Neuron (in vitro differentiated cells): ENCODE measurements around the gene ME3.

ENCODE experiments used
- H2AFZ ChIP-seq: one replicate; pipeline ENCODE4 v1.6.1; 2013; ENCODE audit warnings: low read depth, mild to moderate bottlenecking, inconsistent platforms, low read length, moderate library complexity
- H3K27me3 ChIP-seq: one replicate; pipeline ENCODE4 v1.6.1; 2013; ENCODE audit warnings: low read length; ENCODE audit not compliant: insufficient read depth
- H3K36me3 ChIP-seq: one replicate; pipeline ENCODE4 v1.6.1; 2013; ENCODE audit warnings: low read length; ENCODE audit not compliant: insufficient read depth
- H3K4me1 ChIP-seq: one replicate; pipeline ENCODE4 v1.6.1; 2013; ENCODE audit warnings: low read length; ENCODE audit not compliant: insufficient read depth
- H3K4me3 ChIP-seq: 2 replicates; pipeline ENCODE4 v1.5.1; 2013; ENCODE audit warnings: mild to moderate bottlenecking, low read length, moderate library complexity
- H3K9me3 ChIP-seq: one replicate; pipeline ENCODE4 v1.6.1; 2013; ENCODE audit warnings: low read length

Gene ME3

DNA sequence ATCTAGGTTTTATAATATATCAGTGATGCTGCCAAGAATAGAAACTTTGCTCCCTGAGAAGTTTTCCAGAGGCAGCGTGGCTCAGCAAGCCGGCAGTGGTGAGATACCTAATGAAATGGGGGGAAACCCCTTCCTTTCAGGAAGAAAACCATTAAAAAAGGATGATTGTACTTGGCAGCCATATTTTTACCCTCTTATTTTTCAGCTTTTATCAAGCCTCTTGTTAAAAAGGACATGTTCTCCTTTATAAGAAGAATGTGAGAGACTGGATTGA lies 9.0 kb upstream of the ME3 start:
- H3K36me3 ChIP-seq: no peaks in the 10 kb centered on the region
- H3K4me3 ChIP-seq: no peak overlapping the region
- no peak overlapping the region for H2AFZ ChIP-seq
- H3K9me3 ChIP-seq: no peaks in the 10 kb centered on the region
- H3K27me3 ChIP-seq: no peaks in the 10 kb centered on the region
- H3K4me1 ChIP-seq: peaks cover 37% of the 10 kb centered on the region

DNA sequence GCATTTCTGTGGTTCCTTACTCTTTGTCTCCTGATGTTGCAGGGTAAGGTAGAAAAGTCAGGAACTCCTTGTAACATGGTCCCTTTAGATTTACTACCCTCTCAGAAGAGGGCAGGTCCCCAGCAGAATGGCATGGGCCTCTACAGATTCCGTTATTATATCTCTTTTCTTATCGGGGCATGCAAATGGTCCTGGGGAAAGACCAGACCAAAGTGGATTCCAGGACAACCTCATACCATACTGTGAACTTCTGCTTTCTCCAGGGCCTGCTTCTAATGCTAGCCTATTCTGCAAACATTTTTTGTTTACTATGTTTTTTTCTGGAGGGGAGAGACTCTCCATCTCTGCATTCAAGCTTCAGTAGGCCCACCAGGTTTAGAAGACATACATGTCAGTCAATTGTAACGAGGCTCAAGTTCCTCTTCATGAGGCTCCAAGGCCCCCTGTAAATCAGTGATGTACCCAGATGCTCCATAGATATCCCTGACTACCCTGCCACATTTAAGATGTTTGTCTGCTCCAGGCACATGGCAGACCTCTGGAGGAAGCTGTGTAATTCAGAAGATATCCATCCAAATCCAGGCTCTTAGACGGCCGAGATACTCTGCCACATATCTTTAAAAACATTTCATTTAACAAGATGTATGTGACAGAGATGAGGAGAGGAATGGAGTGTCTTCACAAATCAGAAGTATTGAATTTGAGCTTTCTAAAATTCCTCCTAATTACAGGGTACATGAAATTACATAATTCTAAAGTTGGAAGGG lies 8.5 kb upstream of the ME3 start:
- Histone ChIP-seq H3K4me1 (peaks cover 37% of the 10 kb centered on the region), H2AFZ (no peak overlapping the region), H3K27me3 (no peaks in the 10 kb centered on the region), H3K4me3 (no peak overlapping the region), H3K9me3 (no peaks in the 10 kb centered on the region), H3K36me3 (no peaks in the 10 kb centered on the region)

DNA sequence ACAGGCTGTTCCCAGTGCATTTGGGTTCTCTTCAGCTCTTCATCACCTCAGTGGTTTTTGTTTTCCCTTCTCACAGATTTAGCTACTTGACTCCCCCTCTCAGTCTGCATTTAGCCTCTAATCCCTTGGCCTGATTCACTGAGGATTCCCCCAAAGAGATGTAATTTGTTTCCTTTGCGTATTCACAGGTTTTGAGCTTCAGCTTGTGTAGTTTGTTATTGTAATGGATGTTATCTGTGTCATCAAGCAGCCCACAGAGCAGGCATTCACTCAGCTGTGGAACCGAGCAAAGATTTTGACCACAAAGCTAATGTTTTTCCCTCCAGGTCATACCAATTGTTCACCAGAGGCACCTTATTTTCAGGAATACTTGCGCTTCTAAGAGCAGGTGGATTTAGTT lies 6.4 kb upstream of the ME3 start:
- Histone ChIP-seq H3K9me3 (no peaks in the 10 kb centered on the region), H3K27me3 (no peaks in the 10 kb centered on the region), H3K36me3 (no peaks in the 10 kb centered on the region), H2AFZ (peak overlapping the region; percentile 41), H3K4me1 (peaks cover 37% of the 10 kb centered on the region), H3K4me3 (no peak overlapping the region)

- H2AFZ ChIP-seq: peak overlapping the region; percentile 41
- H3K4me1 ChIP-seq: peaks cover 37% of the 10 kb centered on the region
- no peak overlapping the region for H3K4me3 ChIP-seq
- no peaks in the 10 kb centered on the region for H3K9me3 ChIP-seq
- H3K36me3 ChIP-seq: no peaks in the 10 kb centered on the region
- H3K27me3 ChIP-seq: no peaks in the 10 kb centered on the region
Measured at GRCh38 chr11:86678296-86678695, 5.9 kb upstream of the ME3 start.

DNA sequence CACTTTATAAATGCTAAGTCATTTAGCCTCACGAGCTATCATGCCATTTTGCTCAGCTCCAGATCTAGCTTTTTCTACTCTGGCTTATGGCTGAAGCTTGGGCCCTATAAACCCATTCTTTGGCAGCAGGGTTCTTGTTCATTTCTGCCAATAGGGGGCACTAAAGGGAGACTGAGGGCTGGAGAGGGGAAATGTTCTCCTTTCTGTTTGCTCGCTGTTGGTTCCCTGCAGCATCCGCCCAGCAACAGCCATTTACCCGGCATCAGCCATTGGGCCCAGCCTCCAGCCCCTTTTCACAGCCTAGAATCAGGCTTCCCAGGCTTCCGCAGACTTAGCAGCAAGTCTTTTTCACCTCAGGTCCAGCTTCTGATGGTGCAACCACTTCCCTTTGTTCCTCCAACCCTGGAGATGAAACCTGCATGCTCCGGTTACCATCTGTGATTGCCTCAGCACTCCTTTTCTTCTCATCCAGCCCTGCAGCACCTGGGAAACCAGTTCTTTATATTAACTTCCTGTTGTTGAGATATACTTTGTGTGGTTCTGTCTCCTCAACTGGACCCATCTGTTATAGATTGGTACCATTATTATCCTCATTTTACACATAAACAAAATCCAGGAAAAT lies 4.2 kb upstream of the ME3 start:
- no peaks in the 10 kb centered on the region for H3K9me3 ChIP-seq
- no peaks in the 10 kb centered on the region for H3K27me3 ChIP-seq
- H3K36me3 ChIP-seq: no peaks in the 10 kb centered on the region
- H3K4me1 ChIP-seq: peaks cover 37% of the 10 kb centered on the region
- no peak overlapping the region for H3K4me3 ChIP-seq
- no peak overlapping the region for H2AFZ ChIP-seq

GRCh38 chr11:86676010-86676409 lies 3.6 kb upstream of the ME3 start:
- peaks cover 37% of the 10 kb centered on the region for H3K4me1 ChIP-seq

GRCh38 chr11:86675017-86675416 lies 2.6 kb upstream of the ME3 start:
- Histone ChIP-seq H3K9me3 (no peaks in the 10 kb centered on the region), H3K4me1 (peaks cover 28% of the 10 kb centered on the region), H3K4me3 (no peak overlapping the region), H3K27me3 (no peaks in the 10 kb centered on the region), H3K36me3 (no peaks in the 10 kb centered on the region), H2AFZ (no peak overlapping the region)

More at GRCh38 chr11:86676010-86676409, 3.6 kb upstream of the ME3 start:
- no peaks in the 10 kb centered on the region for H3K27me3 ChIP-seq
- no peak overlapping the region for H3K4me3 ChIP-seq
- no peaks in the 10 kb centered on the region for H3K36me3 ChIP-seq
- H2AFZ ChIP-seq: no peak overlapping the region
- H3K9me3 ChIP-seq: no peaks in the 10 kb centered on the region

GRCh38 chr11:86673872-86674750 lies 1.7 kb upstream of the ME3 start:
- H2AFZ ChIP-seq: no peak overlapping the region
- peaks cover 26% of the 10 kb centered on the region for H3K4me1 ChIP-seq
- no peaks in the 10 kb centered on the region for H3K27me3 ChIP-seq
- no peaks in the 10 kb centered on the region for H3K9me3 ChIP-seq
- no peaks in the 10 kb centered on the region for H3K36me3 ChIP-seq
- H3K4me3 ChIP-seq: no peak overlapping the region

- peaks cover 17% of the 10 kb centered on the region for H3K4me1 ChIP-seq
- H3K9me3 ChIP-seq: no peaks in the 10 kb centered on the region
- H3K36me3 ChIP-seq: no peaks in the 10 kb centered on the region
- no peak overlapping the region for H3K4me3 ChIP-seq
- H2AFZ ChIP-seq: no peak overlapping the region
- no peaks in the 10 kb centered on the region for H3K27me3 ChIP-seq
Measured at GRCh38 chr11:86673055-86673843, 833 bp upstream of the ME3 start.

DNA sequence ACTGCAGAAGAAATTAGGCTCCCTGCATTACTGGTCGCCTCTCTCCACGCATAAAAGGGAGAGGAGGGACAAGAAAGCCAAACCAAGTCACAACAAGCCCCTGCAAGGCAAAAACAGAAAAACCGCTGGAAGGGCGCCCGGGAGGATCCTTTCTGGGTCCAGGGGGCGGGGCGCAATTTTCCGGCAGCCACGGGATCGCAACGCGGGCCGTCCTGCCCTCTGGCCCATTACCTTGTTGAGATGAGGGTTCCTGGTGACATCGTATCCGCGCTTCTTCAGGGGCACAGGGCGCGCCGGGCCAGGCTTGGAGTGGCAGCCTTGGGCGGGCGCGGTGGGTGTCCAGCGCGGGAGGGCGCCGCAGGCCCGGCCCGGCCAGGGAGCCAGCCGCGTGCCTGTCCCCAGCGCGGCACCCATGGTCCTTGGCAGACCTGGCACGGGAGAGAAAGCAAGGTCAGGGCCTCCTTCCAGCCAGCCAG lies 847 bp downstream of the ME3 start:
- Histone ChIP-seq H3K4me3 (no peak overlapping the region), H3K36me3 (no peaks in the 10 kb centered on the region), H3K27me3 (no peaks in the 10 kb centered on the region), H2AFZ (no peak overlapping the region), H3K9me3 (no peaks in the 10 kb centered on the region), H3K4me1 (peaks cover under 1% of the 10 kb centered on the region)

DNA sequence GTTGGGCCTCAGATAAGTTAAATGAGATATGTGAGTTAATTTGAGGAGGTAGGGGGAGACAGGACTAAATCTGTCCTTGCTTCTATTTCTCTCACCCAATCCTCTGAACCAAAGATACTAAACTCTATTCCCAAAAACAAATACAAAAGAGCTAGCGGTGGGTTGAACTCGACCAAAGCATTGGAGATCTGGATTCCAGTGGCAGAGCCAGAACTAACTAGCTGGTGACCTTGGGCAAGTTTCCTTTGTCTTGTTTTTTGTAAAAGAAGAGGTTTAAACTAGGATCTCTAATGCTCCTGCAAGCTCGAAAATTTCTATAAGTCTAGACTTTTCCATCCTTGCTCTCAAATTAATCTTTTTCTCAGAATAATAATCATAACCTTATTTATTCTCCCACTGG lies 1.5 kb downstream of the ME3 start:
- no peaks in the 10 kb centered on the region for H3K9me3 ChIP-seq
- H3K4me1 ChIP-seq: no peaks in the 10 kb centered on the region
- no peak overlapping the region for H2AFZ ChIP-seq
- H3K4me3 ChIP-seq: no peak overlapping the region
- no peaks in the 10 kb centered on the region for H3K36me3 ChIP-seq
- no peaks in the 10 kb centered on the region for H3K27me3 ChIP-seq

DNA sequence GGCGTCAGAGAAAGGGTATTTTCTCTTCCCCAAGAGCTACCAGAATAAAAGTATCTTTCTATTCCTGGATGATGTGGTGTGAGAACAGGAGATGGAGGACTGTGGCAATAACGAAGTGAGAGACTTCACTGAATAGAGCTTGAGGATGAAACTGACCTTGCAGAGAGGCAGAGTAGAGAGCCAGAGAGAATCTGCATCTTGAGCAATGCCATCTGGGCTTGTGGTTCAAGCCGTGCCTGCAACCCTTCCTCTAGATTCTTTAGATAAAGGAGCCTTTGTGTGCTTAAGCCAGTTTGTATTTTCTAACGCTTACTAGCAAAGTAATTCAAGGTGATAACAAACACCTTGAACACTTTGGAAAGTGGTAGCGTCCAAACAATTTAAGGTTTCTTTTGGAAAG lies 2.2 kb downstream of the ME3 start:
- Histone ChIP-seq H3K4me3 (no peak overlapping the region), H3K27me3 (no peaks in the 10 kb centered on the region), H3K4me1 (no peaks in the 10 kb centered on the region), H2AFZ (no peak overlapping the region), H3K9me3 (no peaks in the 10 kb centered on the region), H3K36me3 (no peaks in the 10 kb centered on the region)
